SK-N-MC (cell line): Measurements from ENCODE around the gene DEK.

ENCODE experiments used
- EZH2 ChIP-seq: fragments of 200-600 bp; sonication (generic); IDR thresholded peaks from one replicate; pipeline ENCODE4 v1.6.1; 2017; ENCODE audit warnings: antibody characterized with exemption
- POLR2AphosphoS5 ChIP-seq: IDR thresholded peaks from 2 replicates; pipeline ENCODE4 v1.6.1; 2012; ENCODE audit warnings: mild to moderate bottlenecking, low read depth, low read length, borderline replicate concordance

- TF ChIP-seq EZH2 (no peak), POLR2AphosphoS5 (no peak)
These were observed 48.0 kb upstream of the DEK start for GRCh38 chr6:18312368-18312767.
